ENCODE data around the gene SPACA1.

SPACA1 gene

DNA sequence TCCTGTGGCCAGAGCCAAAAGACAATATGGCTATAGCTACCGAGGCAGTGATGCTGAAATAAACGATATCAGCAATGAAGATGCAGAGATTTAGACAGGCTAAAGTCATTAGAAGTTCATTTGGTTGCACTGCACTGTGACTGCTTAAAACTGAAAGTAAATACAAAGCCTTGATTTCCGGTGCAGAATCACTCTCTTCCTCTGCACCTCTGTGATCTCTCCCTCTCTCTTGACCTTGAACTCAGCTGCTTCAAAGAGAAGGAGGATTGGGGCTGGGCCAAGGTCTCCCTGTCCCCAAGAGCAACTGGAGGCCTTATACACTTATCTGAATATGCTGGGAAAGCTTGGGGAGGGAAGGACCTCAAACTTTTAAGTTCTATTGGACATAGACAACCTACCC lies 34.6 kb upstream of the SPACA1 start:
- no peak for DNase-seq (ENCODE audit: low read depth)
- H3K4me3 ChIP-seq (ENCODE audit: low read depth, low read length) = no peak overlapping the region
- TF ChIP-seq, protein P1, sequence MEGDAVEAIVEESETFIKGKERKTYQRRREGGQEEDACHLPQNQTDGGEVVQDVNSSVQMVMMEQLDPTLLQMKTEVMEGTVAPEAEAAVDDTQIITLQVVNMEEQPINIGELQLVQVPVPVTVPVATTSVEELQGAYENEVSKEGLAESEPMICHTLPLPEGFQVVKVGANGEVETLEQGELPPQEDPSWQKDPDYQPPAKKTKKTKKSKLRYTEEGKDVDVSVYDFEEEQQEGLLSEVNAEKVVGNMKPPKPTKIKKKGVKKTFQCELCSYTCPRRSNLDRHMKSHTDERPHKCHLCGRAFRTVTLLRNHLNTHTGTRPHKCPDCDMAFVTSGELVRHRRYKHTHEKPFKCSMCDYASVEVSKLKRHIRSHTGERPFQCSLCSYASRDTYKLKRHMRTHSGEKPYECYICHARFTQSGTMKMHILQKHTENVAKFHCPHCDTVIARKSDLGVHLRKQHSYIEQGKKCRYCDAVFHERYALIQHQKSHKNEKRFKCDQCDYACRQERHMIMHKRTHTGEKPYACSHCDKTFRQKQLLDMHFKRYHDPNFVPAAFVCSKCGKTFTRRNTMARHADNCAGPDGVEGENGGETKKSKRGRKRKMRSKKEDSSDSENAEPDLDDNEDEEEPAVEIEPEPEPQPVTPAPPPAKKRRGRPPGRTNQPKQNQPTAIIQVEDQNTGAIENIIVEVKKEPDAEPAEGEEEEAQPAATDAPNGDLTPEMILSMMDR (IDR thresholded peaks at IDR 0.05; ENCODE audit: low read depth, low read length, missing control alignments) = no peak
- in situ Hi-C loops (cut with HindIII; ENCODE audit: low sequenced_read_pairs) = no loop called here

DNA sequence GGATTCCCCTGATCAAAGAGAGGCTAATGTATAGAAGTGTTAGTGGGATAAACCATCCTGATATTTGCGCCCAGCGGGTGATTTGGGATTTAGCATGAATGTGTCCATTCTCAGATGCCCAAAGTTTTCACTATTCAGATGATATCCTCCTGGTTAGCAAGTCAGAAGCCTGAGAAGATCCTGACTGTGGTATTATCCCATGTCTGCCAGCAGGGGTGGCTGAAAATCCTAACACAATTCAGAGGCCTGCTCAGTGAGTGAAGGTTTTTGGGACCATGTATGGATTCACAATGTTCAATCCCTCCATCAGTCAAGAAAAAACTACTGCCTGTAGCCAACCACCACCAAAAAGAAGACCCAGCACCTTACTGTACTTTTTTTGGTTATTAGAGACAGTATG lies 34.1 kb upstream of the SPACA1 start:
- H3K4me3 ChIP-seq (ENCODE audit: low read depth, low read length) = no peak overlapping the region
- TF ChIP-seq, protein P1 (IDR thresholded peaks at IDR 0.05; ENCODE audit: low read depth, low read length, missing control alignments) = peak; percentile 25
- DNase-seq (ENCODE audit: low read depth) = no peak
- in situ Hi-C loops (cut with HindIII; ENCODE audit: low sequenced_read_pairs) = no loop called here

DNA sequence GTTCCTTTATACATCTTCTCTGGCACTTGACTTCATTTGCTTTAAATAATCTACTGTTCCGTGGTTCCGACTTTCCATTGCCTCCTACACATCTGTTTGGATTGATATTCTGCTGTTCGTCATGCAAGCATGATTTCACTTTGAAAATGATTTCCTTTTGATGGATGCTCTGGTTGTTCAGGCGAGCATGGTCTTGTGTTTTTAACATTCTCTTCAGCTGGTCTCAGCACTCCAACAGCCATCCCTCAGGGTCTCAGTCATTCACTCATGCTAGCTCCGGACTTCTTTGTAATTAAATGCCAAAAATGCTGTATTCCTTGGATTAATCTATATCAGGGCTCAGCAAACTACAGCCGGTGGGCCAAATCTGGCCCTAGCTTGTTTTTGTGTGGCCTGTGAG lies 27.2 kb upstream of the SPACA1 start:
- DNase-seq (ENCODE audit: low read depth) = no peak
- H3K4me3 ChIP-seq (ENCODE audit: low read depth, low read length) = no peak overlapping the region
- TF ChIP-seq, protein P1 (IDR thresholded peaks at IDR 0.05; ENCODE audit: low read depth, low read length, missing control alignments) = no peak
- in situ Hi-C loops (cut with HindIII; ENCODE audit: low sequenced_read_pairs) = no loop called here

DNA sequence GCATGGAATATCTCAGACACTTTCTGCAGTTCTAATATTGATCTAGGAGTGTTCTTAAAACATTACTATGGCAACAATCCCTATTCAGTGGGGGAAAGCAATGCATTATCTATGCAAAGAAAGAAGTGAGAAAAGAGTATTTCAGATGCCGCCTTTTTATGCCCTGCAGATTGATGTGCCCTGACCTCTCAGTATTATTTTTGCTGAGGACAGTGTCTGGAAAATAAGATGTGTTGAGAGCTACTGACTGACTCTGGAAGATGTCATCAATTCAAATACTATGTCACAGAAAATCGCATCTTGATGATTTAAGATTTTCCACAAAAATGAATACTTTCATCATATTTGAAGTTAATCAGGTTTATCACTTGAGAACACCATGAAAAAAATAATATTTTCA lies 22.9 kb upstream of the SPACA1 start:
- in situ Hi-C loops (cut with HindIII; ENCODE audit: low sequenced_read_pairs) = no loop called here
- no peak for DNase-seq (ENCODE audit: low read depth)
- TF ChIP-seq, protein P1 (IDR thresholded peaks at IDR 0.05; ENCODE audit: low read depth, low read length, missing control alignments) = no peak
- H3K4me3 ChIP-seq (ENCODE audit: low read depth, low read length) = no peak overlapping the region

DNA sequence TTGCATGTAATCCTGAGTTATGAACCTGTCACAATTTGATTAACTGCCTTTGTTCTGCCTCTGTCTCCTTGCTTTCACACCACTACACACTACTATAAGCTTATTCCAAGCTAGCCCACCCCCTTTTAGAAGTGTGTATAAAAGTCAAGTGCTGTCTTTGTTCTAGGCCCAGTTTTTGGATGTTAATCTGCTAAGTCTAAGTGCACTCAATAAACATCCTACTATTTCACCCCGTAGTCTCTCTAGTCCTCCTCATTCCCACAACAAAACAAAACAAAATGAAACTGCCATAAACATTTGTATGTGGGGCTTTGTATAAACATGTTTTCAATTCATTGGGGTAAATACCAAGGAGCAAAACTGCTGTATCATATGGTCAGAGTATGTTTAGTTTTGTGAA lies 16.1 kb upstream of the SPACA1 start:
- no peak overlapping the region for H3K4me3 ChIP-seq (ENCODE audit: low read depth, low read length)
- in situ Hi-C loops (cut with HindIII; ENCODE audit: low sequenced_read_pairs) = no loop called here
- TF ChIP-seq, protein P1 (IDR thresholded peaks at IDR 0.05; ENCODE audit: low read depth, low read length, missing control alignments) = no peak
- DNase-seq (ENCODE audit: low read depth) = no peak

DNA sequence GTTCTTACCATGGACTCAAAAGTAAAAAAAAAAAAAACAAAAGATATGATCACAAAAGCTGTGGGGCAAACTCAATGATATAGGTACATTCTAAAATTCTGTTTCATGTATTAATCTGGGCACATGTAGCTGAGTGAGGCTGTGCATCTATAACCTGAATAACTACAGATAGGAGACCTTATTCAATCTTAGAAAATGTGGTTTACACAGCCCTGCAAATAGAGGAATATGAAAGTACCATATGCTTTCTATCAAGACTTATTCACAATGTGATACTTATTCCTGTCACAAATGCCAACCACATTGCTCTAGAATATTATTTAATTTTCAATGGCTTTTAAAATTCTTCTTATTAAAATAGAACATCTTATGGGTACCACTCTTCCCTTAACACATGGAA lies 3.1 kb upstream of the SPACA1 start:
- in situ Hi-C loops (cut with HindIII; ENCODE audit: low sequenced_read_pairs) = no loop called here
- TF ChIP-seq, protein P1 (IDR thresholded peaks at IDR 0.05; ENCODE audit: low read depth, low read length, missing control alignments) = no peak

More for the DNA sequence above, 3.1 kb upstream of the SPACA1 start:
- no peak for DNase-seq (ENCODE audit: low read depth)
- H3K4me3 ChIP-seq (ENCODE audit: low read depth, low read length) = no peak overlapping the region
